KMS-11 (cell line): ENCODE measurements around the gene POLD1.

Experiments used
- H2AFZ ChIP-seq: fragments of 200-600 bp; sonication (generic); 2 replicates; pipeline ENCODE4 v1.6.1; 2016; ENCODE audit warnings: antibody characterized with exemption, mixed run types, low read depth
- H3K27ac ChIP-seq: fragments of 200-600 bp; sonication (generic); 2 replicates; pipeline ENCODE4 v1.6.1; 2016; ENCODE audit warnings: mild to moderate bottlenecking, mixed run types
- H3K27me3 ChIP-seq: fragments of 200-600 bp; sonication (generic); 2 replicates; pipeline ENCODE4 v1.6.1; 2017; ENCODE audit warnings: mild to moderate bottlenecking, low read depth, mixed run types, moderate library complexity; ENCODE audit not compliant: insufficient read depth
- H3K36me3 ChIP-seq: fragments of 200-600 bp; sonication (generic); 2 replicates; pipeline ENCODE4 v1.6.1; 2017; ENCODE audit warnings: mild to moderate bottlenecking, mixed run types; ENCODE audit not compliant: insufficient read depth
- H3K4me1 ChIP-seq: fragments of 200-600 bp; sonication (generic); 2 replicates; pipeline ENCODE4 v1.6.1; 2016; ENCODE audit warnings: mild to moderate bottlenecking, low read depth, mixed run types; ENCODE audit not compliant: poor library complexity, severe bottlenecking
- H3K4me2 ChIP-seq: fragments of 200-600 bp; sonication (generic); 2 replicates; pipeline ENCODE4 v1.7.0; 2016; ENCODE audit warnings: mild to moderate bottlenecking, mixed run types
- H3K4me3 ChIP-seq: fragments of 200-600 bp; sonication (generic); IDR thresholded peaks from 2 replicates; pipeline ENCODE4 v1.6.1; 2017; ENCODE audit warnings: low read depth, low read length, mixed read lengths; ENCODE audit not compliant: insufficient read depth
- H3K79me2 ChIP-seq: fragments of 200-600 bp; sonication (generic); 2 replicates; pipeline ENCODE4 v1.6.1; 2016; ENCODE audit warnings: low read depth, mixed run types; ENCODE audit not compliant: insufficient read depth
- H3K9ac ChIP-seq: fragments of 200-600 bp; sonication (generic); 2 replicates; pipeline ENCODE4 v1.6.1; 2016; ENCODE audit warnings: mild to moderate bottlenecking, mixed run types
- H4K20me1 ChIP-seq: fragments of 200-600 bp; sonication (generic); 2 replicates; pipeline ENCODE4 v1.6.1; 2016; ENCODE audit warnings: mild to moderate bottlenecking, mixed run types; ENCODE audit not compliant: insufficient read depth
- TF ChIP-seq, protein P1 (sequence below): fragments of 200-600 bp; sonication (generic); conservative IDR thresholded peaks from 2 replicates; pipeline ENCODE4 v1.6.1; 2017; ENCODE audit warnings: low read depth, mild to moderate bottlenecking, antibody characterized with exemption, low read length, moderate library complexity, mixed read lengths

POLD1 gene

DNA sequence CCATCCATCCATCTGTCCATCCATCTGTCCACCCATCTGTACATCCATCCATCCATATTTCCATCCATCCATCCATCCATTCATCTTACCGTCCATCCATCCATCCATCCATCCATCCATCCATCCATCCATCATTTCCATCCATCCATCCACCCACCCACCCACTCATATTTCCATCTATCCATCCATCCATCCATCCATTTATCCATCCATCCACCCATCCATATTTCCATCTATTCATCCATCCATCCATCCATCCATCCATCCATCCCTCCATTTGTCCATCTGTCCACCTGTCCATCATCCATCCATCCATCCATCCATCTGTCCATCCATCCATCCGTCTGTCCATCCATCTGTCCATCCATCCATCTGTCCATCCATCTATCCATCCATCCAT, 71.8 kb downstream of the POLD1 start:
- Histone ChIP-seq H2AFZ (no peak overlapping the region), H4K20me1 (no peaks in the 10 kb centered on the region), H3K27me3 (peaks cover 62% of the 10 kb centered on the region), H3K4me1 (no peaks in the 10 kb centered on the region), H3K27ac (no peak overlapping the region), H3K79me2 (no peaks in the 10 kb centered on the region), H3K36me3 (no peaks in the 10 kb centered on the region), H3K9ac (no peak overlapping the region), H3K4me2 (no peak overlapping the region), H3K4me3 (no peak overlapping the region)
- TF ChIP-seq, protein P1, sequence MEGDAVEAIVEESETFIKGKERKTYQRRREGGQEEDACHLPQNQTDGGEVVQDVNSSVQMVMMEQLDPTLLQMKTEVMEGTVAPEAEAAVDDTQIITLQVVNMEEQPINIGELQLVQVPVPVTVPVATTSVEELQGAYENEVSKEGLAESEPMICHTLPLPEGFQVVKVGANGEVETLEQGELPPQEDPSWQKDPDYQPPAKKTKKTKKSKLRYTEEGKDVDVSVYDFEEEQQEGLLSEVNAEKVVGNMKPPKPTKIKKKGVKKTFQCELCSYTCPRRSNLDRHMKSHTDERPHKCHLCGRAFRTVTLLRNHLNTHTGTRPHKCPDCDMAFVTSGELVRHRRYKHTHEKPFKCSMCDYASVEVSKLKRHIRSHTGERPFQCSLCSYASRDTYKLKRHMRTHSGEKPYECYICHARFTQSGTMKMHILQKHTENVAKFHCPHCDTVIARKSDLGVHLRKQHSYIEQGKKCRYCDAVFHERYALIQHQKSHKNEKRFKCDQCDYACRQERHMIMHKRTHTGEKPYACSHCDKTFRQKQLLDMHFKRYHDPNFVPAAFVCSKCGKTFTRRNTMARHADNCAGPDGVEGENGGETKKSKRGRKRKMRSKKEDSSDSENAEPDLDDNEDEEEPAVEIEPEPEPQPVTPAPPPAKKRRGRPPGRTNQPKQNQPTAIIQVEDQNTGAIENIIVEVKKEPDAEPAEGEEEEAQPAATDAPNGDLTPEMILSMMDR, result no peak

DNA sequence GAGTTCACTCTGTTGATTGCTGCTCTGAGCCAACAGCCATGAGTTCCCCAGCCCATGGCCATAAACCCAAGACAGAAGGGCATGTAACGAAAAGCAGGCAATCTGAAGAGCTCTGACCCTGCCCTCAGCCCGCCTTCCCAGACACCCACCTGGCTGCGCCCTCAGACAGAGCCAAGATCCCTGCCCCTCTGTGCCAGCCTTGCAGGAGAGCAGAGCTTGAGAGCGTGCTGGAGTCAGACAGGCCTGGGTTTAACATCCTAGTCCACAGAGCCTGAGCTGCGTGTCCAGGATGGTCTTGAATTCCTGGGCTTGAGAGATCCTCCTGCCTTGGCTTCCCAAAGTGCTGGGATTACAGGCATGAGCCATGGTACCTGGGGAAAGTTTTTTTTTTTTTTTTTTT, 73.2 kb downstream of the POLD1 start:
- H3K79me2 ChIP-seq, result no peaks in the 10 kb centered on the region
- TF ChIP-seq, protein P1, result no peak
- H3K27ac ChIP-seq, result no peak overlapping the region
- H3K9ac ChIP-seq, result no peak overlapping the region
- no peaks in the 10 kb centered on the region for H3K36me3 ChIP-seq
- H2AFZ ChIP-seq, result no peak overlapping the region
- peaks cover 55% of the 10 kb centered on the region; the same call in 1 of the 2 replicates for H3K27me3 ChIP-seq
- H3K4me3 ChIP-seq, result no peak overlapping the region
- no peak overlapping the region for H3K4me2 ChIP-seq
- no peaks in the 10 kb centered on the region for H4K20me1 ChIP-seq
- H3K4me1 ChIP-seq, result no peaks in the 10 kb centered on the region

DNA sequence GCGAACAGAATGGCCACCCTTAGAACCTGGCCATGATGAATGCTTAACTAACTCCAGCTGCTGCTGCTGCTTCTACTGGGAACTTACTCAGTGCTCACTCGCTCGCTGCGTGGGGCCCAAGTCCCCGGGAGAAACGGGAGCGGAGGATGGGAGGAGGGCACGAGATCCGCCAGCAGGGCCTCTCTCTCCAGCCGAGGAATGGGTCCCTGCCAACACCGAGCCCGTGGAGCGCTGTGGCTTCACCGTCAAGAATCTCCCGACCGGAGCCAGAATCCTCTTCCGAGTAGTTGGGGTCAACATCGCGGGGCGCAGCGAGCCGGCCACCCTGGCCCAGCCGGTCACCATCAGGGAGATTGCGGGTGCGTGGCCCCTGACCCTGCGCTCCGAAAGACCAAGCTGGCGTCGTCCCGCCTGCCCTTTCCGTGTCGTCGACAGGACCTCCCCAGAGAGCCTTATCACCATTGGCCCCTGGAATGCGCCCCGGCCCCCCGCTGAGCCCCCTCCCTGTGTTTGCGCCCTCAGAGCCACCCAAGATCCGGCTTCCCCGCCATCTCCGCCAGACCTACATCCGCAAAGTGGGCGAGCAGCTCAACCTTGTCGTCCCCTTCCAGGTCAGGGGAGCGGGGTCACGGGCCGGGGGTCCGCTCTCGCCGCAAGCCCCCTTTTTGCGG, 74.4 kb downstream of the POLD1 start:
- H3K4me3 ChIP-seq, result no peak overlapping the region
- no peak overlapping the region for H3K4me2 ChIP-seq
- no peaks in the 10 kb centered on the region for H4K20me1 ChIP-seq

DNA sequence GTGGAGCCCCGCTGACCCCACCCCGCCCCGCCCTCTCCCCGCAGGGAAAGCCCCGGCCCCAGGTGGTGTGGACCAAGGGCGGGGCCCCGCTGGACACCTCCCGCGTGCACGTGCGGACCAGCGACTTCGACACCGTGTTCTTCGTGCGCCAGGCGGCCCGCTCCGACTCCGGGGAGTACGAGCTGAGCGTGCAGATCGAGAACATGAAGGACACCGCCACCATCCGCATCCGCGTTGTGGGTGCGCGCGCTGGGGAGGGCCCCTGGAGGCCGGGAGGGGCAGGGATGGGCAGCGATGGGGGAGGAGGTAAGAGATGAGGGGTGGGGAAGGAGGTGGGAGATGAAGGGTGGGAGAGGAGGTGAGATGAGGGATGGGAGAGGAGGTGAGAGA, 74.9 kb downstream of the POLD1 start:
- no peak overlapping the region for H3K27ac ChIP-seq
- H3K4me3 ChIP-seq, result no peak overlapping the region
- no peak overlapping the region for H3K9ac ChIP-seq
- H2AFZ ChIP-seq, result no peak overlapping the region
- H3K27me3 ChIP-seq, result peaks cover 48% of the 10 kb centered on the region
- TF ChIP-seq, protein P1, result no peak
- no peaks in the 10 kb centered on the region for H4K20me1 ChIP-seq
- no peaks in the 10 kb centered on the region for H3K79me2 ChIP-seq
- H3K36me3 ChIP-seq, result no peaks in the 10 kb centered on the region
- no peaks in the 10 kb centered on the region for H3K4me1 ChIP-seq
- no peak overlapping the region for H3K4me2 ChIP-seq

More for the DNA sequence above, 74.4 kb downstream of the POLD1 start:
- Histone ChIP-seq H3K27me3 (peaks cover 47% of the 10 kb centered on the region), H2AFZ (no peak overlapping the region), H3K27ac (no peak overlapping the region), H3K4me1 (no peaks in the 10 kb centered on the region), H3K36me3 (no peaks in the 10 kb centered on the region), H3K9ac (no peak overlapping the region), H3K79me2 (no peaks in the 10 kb centered on the region)
- TF ChIP-seq, protein P1, result no peak
